ENCODE results near the gene IMMP2L. TPM values are rescaled to one million over a fixed set of nuclear protein-coding genes. Genes with fewer than 3 reads are reported as not detected.

The IMMP2L gene
- polyA plus RNA-seq, 1 of the 3 experiments (the other 2 are of a cell fraction) = 10.7 TPM

DNA sequence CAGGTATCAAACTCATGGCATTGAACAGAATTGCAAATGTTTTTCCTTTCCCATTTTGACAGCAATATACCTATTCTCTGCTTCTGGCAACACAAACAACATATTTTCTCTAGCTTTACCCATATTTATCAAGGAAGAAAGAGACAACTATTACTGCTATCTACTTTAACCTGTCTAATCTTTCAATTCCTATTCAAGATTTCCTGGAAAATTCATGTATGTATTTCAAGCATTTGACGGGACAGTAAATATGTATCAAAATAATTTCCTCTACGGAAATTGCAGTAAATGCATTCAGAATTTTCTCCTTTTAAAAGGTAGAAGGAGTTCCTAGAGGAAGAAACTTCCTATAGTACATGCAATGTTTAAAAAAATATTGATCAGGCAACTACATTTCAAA lies 650.7 kb downstream of the IMMP2L start:
- no peaks in the 10 kb centered on the region for H4K20me1 ChIP-seq (ENCODE audit: insufficient read depth)
- no peaks in the 10 kb centered on the region for H3K4me1 ChIP-seq (ENCODE audit: control insufficient read depth in 1 of 2, insufficient read depth in 2 of 2, low read depth in 1 of 2, low read length in 1 of 2)
- no peak overlapping the region for H2AFZ ChIP-seq (ENCODE audit: low read depth)
- no peaks in the 10 kb centered on the region for H3K79me2 ChIP-seq (ENCODE audit: insufficient read depth)
- no peaks in the 10 kb centered on the region for H3K9me3 ChIP-seq
- POLR2A ChIA-PET = no interaction called here
- H3K9ac ChIP-seq = no peak overlapping the region
- H3K4me2 ChIP-seq = no peak overlapping the region
- H3K4me3 ChIP-seq (ENCODE audit: low read depth in 2 of 2, low read length in 1 of 2) = no peak overlapping the region
- 58% methylated on average over 2 of the region's 2 CpGs for WGBS (ENCODE audit: low lambda C conversion rate)
- no peaks in the 10 kb centered on the region for H3K36me3 ChIP-seq (replicated peaks in 1 of 2; ENCODE audit: control insufficient read depth in 1 of 2, insufficient read depth in 2 of 2, low read length in 1 of 2)
- DNase-seq = no peak
- no peaks in the 10 kb centered on the region for H3F3A ChIP-seq (replicated peaks; ENCODE audit: insufficient read depth)
- no peak overlapping the region for H3K27ac ChIP-seq (ENCODE audit: low read depth in 2 of 2, low read length in 1 of 2)
- H3K9me2 ChIP-seq = no peaks in the 10 kb centered on the region
- CTCF ChIA-PET = interaction anchor here (0.7 kb wide), 1 partner anchor 48 kb away, joined by 3 read pairs; no protein-coding TSS in a partner anchor
- TF ChIP-seq TAF1 (IDR thresholded peaks at IDR 0.05; ENCODE audit: borderline replicate concordance, low read depth, low read length) = no peak
- TF ChIP-seq, protein P1, sequence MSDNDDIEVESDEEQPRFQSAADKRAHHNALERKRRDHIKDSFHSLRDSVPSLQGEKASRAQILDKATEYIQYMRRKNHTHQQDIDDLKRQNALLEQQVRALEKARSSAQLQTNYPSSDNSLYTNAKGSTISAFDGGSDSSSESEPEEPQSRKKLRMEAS (IDR thresholded peaks at IDR 0.05; ENCODE audit: low read depth) = no peak
- TF ChIP-seq GATA2 (CRISPR knock-in tag; IDR thresholded peaks at IDR 0.05) = no peak
- no peak for TF ChIP-seq SIN3A (IDR thresholded peaks at IDR 0.05; ENCODE audit: borderline replicate concordance, low read depth, low read length)
- TF ChIP-seq TCF12 (IDR thresholded peaks at IDR 0.05) = no peak
- TF ChIP-seq MEF2A (IDR thresholded peaks at IDR 0.05; ENCODE audit: borderline replicate concordance, low read depth) = no peak
- TF ChIP-seq, protein P2, sequence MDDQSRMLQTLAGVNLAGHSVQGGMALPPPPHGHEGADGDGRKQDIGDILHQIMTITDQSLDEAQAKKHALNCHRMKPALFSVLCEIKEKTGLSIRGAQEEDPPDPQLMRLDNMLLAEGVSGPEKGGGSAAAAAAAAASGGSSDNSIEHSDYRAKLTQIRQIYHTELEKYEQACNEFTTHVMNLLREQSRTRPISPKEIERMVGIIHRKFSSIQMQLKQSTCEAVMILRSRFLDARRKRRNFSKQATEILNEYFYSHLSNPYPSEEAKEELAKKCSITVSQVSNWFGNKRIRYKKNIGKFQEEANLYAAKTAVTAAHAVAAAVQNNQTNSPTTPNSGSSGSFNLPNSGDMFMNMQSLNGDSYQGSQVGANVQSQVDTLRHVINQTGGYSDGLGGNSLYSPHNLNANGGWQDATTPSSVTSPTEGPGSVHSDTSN (IDR thresholded peaks at IDR 0.05) = no peak
- TF ChIP-seq YY1 (IDR thresholded peaks at IDR 0.05; ENCODE audit: low read depth) = no peak
- TF ChIP-seq, protein P3, sequence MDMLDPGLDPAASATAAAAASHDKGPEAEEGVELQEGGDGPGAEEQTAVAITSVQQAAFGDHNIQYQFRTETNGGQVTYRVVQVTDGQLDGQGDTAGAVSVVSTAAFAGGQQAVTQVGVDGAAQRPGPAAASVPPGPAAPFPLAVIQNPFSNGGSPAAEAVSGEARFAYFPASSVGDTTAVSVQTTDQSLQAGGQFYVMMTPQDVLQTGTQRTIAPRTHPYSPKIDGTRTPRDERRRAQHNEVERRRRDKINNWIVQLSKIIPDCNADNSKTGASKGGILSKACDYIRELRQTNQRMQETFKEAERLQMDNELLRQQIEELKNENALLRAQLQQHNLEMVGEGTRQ (IDR thresholded peaks at IDR 0.05; ENCODE audit: borderline replicate concordance, low read depth, low read length) = no peak
- TF ChIP-seq, protein P4, sequence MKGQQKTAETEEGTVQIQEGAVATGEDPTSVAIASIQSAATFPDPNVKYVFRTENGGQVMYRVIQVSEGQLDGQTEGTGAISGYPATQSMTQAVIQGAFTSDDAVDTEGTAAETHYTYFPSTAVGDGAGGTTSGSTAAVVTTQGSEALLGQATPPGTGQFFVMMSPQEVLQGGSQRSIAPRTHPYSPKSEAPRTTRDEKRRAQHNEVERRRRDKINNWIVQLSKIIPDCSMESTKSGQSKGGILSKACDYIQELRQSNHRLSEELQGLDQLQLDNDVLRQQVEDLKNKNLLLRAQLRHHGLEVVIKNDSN (IDR thresholded peaks at IDR 0.05; ENCODE audit: borderline replicate concordance, low read depth) = no peak
- no peak for TF ChIP-seq GABPA (IDR thresholded peaks at IDR 0.05; ENCODE audit: low read depth)
- TF ChIP-seq FOXM1 (IDR thresholded peaks at IDR 0.05; ENCODE audit: low read depth) = no peak
- no peak for TF ChIP-seq EZH2phosphoT487 (IDR thresholded peaks at IDR 0.05; ENCODE audit: borderline replicate concordance, low read depth)
- TF ChIP-seq FOSL2 (IDR thresholded peaks at IDR 0.05; ENCODE audit: borderline replicate concordance, low read depth) = no peak
- TF ChIP-seq, protein P5, sequence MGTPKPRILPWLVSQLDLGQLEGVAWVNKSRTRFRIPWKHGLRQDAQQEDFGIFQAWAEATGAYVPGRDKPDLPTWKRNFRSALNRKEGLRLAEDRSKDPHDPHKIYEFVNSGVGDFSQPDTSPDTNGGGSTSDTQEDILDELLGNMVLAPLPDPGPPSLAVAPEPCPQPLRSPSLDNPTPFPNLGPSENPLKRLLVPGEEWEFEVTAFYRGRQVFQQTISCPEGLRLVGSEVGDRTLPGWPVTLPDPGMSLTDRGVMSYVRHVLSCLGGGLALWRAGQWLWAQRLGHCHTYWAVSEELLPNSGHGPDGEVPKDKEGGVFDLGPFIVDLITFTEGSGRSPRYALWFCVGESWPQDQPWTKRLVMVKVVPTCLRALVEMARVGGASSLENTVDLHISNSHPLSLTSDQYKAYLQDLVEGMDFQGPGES (IDR thresholded peaks at IDR 0.05; ENCODE audit: low read depth, low read length) = no peak
- H3K27me3 ChIP-seq (ENCODE audit: insufficient read depth) = no peaks in the 10 kb centered on the region

Data from SK-N-SH (cell line).